HepG2 (cell line): ENCODE data around the gene TAF11L4.
"Not testable (repeated sequence)": the region's sequence is repeated elsewhere in the genome, so short reads cannot be mapped to it uniquely, and the experiment has no call there.

Experiments used
- BRD4 ChIP-seq: sonication (generic); formaldehyde crosslinking; IDR thresholded peaks from 2 replicates; pipeline ENCODE4 v1.4.0; 2020; ENCODE audit warnings: missing genetic modification reagents
- TF ChIP-seq, protein P1 (sequence below): sonication (generic); formaldehyde crosslinking; IDR thresholded peaks from 2 replicates; pipeline ENCODE4 v1.4.0; 2020; ENCODE audit warnings: missing genetic modification reagents

DNA sequence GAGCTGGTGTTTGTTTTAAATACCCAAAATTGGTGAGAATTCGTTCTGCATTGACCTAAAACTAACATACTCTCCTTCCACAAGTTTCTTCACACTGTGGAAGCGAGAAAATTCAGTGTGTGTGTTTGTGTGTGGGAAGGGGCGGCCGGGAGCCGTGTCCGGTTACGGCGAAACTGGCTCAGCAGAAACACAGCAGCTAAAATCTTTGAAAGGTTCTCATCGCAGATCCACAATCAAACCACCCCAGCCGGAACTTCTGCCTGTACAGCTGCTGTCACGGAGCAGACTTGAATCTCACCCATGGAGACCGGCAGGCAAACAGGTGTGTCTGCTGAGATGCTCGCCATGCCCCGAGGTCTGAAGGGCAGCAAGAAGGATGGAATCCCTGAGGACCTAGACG, 3.3 kb downstream of the TAF11L4 start, which contains the start of gene TAF11L5:
- TF ChIP-seq, protein P1, sequence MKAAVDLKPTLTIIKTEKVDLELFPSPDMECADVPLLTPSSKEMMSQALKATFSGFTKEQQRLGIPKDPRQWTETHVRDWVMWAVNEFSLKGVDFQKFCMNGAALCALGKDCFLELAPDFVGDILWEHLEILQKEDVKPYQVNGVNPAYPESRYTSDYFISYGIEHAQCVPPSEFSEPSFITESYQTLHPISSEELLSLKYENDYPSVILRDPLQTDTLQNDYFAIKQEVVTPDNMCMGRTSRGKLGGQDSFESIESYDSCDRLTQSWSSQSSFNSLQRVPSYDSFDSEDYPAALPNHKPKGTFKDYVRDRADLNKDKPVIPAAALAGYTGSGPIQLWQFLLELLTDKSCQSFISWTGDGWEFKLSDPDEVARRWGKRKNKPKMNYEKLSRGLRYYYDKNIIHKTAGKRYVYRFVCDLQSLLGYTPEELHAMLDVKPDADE (CRISPR knock-in tag), result not testable (repeated sequence)
- not testable (repeated sequence) for TF ChIP-seq BRD4 (CRISPR knock-in tag)
